ENCODE data around the gene KRT17. TPM values are rescaled to one million over a fixed set of nuclear protein-coding genes. Genes with fewer than 3 reads are reported as not detected.

The KRT17 gene
- total RNA-seq, 1 experiment from 2014 or later = 29.0 TPM

- peak overlapping the region; percentile 30 for H3K4me2 ChIP-seq
- H3K4me3 ChIP-seq = no peak overlapping the region
- peak; percentile 37 to 73 for DNase-seq
These were observed 43.5 kb downstream of the KRT17 start for GRCh38 chr17:41580687-41581365.

DNA sequence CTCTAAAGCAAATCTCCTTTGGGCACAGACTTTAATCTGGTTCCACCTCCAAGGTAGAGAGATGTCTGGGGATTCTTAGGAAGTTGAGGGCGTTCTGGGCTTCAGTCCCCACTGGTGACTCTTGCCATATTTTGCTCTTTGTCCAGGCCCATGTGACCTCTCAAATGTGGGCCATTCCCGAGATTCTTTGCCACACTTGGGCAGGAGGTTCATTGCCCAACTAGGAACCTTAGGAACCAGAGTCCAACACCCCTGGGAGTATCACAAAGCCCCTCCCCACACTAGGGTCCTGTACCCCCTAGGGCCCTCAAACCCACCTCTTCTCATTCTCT, 44.2 kb downstream of the KRT17 start:
- no peaks in the 10 kb centered on the region for H4K20me1 ChIP-seq (ENCODE audit: insufficient read depth)
- no peaks in the 10 kb centered on the region for H3K9me2 ChIP-seq (ENCODE audit: insufficient read depth)
- no peaks in the 10 kb centered on the region for H3K79me2 ChIP-seq (ENCODE audit: low read depth)
- intact Hi-C loops (cut with micrococcal nuclease; ENCODE audit: unreplicated experiment) = no loop called here
- H3K4me2 ChIP-seq = peak overlapping the region; percentile 30
- ChIA-PET CTCF (interaction anchor here (0.5 to 2.2 kb wide), 4 partner anchors 31 to 199 kb away, joined by 3 to 25 read pairs (median 13); no protein-coding TSS in a partner anchor), POLR2A (ENCODE audit: unreplicated experiment) (interaction anchor here (0.6 to 1.0 kb wide), 2 partner anchors 50 to 67 kb away, joined by 3 to 5 read pairs; no protein-coding TSS in a partner anchor)
- no peaks in the 10 kb centered on the region for H3K36me3 ChIP-seq (ENCODE audit: low read depth)
- H3F3A ChIP-seq (ENCODE audit: insufficient read depth, low read depth) = peaks cover 29% of the 10 kb centered on the region; the same call in 1 of the 2 replicates
- TF ChIP-seq EZH2 (IDR thresholded peaks at IDR 0.05; ENCODE audit: low read depth) (no peak), CTCF (conservative IDR thresholded peaks at IDR 0.05) (no peak)
- peak overlapping the region; percentile 37 for H3K27ac ChIP-seq
- peaks cover 56% of the 10 kb centered on the region for H3K4me1 ChIP-seq (replicated peaks; ENCODE audit: insufficient read depth)
- H3K4me3 ChIP-seq = no peak overlapping the region
- H3K9me3 ChIP-seq (ENCODE audit: insufficient read depth, low read depth) = no peaks in the 10 kb centered on the region
- no peaks in the 10 kb centered on the region for H3K27me3 ChIP-seq (ENCODE audit: insufficient read depth, low read depth)
- DNase-seq = no peak
- no TSS peak for BruUV-seq (replicated peaks)
- no peak overlapping the region for H2AFZ ChIP-seq

More at GRCh38 chr17:41580687-41581365, 43.5 kb downstream of the KRT17 start:
- POLR2A ChIA-PET (ENCODE audit: unreplicated experiment) = interaction anchor here (0.5 to 1.0 kb wide), 4 partner anchors 21 to 65 kb away, joined by 3 to 6 read pairs (median 5); no protein-coding TSS in a partner anchor
- intact Hi-C loops (cut with micrococcal nuclease; ENCODE audit: unreplicated experiment) = no loop called here
- BruUV-seq (replicated peaks) = TSS peak; percentile 28
- no peaks in the 10 kb centered on the region for H3K9me2 ChIP-seq (ENCODE audit: insufficient read depth)
- no peaks in the 10 kb centered on the region for H3K79me2 ChIP-seq (ENCODE audit: low read depth)
- H4K20me1 ChIP-seq (ENCODE audit: insufficient read depth) = no peaks in the 10 kb centered on the region
- TF ChIP-seq CTCF (conservative IDR thresholded peaks at IDR 0.05) (no peak), EZH2 (IDR thresholded peaks at IDR 0.05; ENCODE audit: low read depth) (no peak)
- no peaks in the 10 kb centered on the region for H3K36me3 ChIP-seq (ENCODE audit: low read depth)
- CTCF ChIA-PET = interaction anchor here (0.6 to 1.0 kb wide), 3 partner anchors 31 to 68 kb away, joined by 3 to 5 read pairs (median 4); no protein-coding TSS in a partner anchor
- no peaks in the 10 kb centered on the region for H3K27me3 ChIP-seq (ENCODE audit: insufficient read depth, low read depth)
- peaks cover 29% of the 10 kb centered on the region; the same call in 1 of the 2 replicates for H3F3A ChIP-seq (ENCODE audit: insufficient read depth, low read depth)
- H3K4me1 ChIP-seq (replicated peaks; ENCODE audit: insufficient read depth) = peaks cover 56% of the 10 kb centered on the region
- peak overlapping the region; percentile 37 for H3K27ac ChIP-seq
- no peaks in the 10 kb centered on the region for H3K9me3 ChIP-seq (ENCODE audit: insufficient read depth, low read depth)
- no peak overlapping the region for H2AFZ ChIP-seq

DNA sequence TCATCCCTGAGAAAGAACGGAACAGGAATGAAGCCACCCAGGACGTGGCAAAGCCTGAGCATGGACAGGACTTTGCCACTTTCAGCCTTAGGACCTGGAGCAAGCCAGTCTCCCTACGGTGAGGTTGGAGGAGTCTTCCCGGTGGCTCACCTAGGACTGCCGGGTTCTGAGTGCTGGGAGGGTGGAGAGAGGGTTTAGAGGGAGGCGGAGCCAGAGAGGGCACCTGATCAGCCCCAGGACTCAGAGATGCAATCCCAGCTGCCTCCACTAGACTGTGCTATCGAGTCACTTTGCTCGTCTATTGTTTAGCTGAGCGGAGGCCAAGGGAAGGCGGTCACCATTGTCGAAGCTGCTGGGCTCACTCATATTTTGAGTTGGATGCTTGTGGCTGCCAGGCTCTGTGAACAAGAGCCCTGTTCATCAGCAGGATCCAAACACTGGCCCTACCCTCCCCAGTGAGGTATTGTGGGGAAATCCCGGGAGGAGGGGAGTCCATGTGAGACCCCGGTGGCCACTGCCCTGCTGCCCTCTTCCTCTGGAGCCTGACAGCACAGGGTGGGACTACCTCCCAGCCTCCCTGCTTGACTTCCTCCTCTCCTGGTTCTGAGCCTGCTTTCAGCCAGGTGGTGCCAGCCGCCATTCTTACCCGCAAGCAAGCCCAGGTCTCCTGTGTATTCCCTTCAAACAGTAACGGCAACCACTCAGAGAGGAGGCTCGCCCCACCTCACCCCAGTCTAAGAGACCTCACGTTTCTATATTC, 44.7 kb downstream of the KRT17 start:
- H3K9me2 ChIP-seq (ENCODE audit: insufficient read depth) = no peaks in the 10 kb centered on the region
- no peak overlapping the region for H2AFZ ChIP-seq
- peak; percentile 84 for TF ChIP-seq CTCF (conservative IDR thresholded peaks at IDR 0.05)
- TF ChIP-seq EZH2 (IDR thresholded peaks at IDR 0.05; ENCODE audit: low read depth) = no peak
- BruUV-seq (replicated peaks) = TSS peak; percentile 55
- H3K27me3 ChIP-seq (ENCODE audit: insufficient read depth, low read depth) = no peaks in the 10 kb centered on the region
- no peaks in the 10 kb centered on the region for H3K9me3 ChIP-seq (ENCODE audit: insufficient read depth, low read depth)
- H3F3A ChIP-seq (ENCODE audit: insufficient read depth, low read depth) = peaks cover 29% of the 10 kb centered on the region; the same call in 1 of the 2 replicates
- H3K79me2 ChIP-seq (ENCODE audit: low read depth) = no peaks in the 10 kb centered on the region
- peaks cover 56% of the 10 kb centered on the region for H3K4me1 ChIP-seq (replicated peaks; ENCODE audit: insufficient read depth)
- H4K20me1 ChIP-seq (ENCODE audit: insufficient read depth) = no peaks in the 10 kb centered on the region
- H3K36me3 ChIP-seq (ENCODE audit: low read depth) = no peaks in the 10 kb centered on the region
- POLR2A ChIA-PET (ENCODE audit: unreplicated experiment) = interaction anchor here (0.6 to 1.2 kb wide), 6 partner anchors 15 to 76 kb away, joined by 3 to 24 read pairs (median 4); partner anchors contain the start of gene KRT19
- H3K4me3 ChIP-seq = no peak overlapping the region
- CTCF ChIA-PET = interaction anchor here (0.5 to 2.2 kb wide), 8 partner anchors 28 to 761 kb away, joined by 3 to 25 read pairs (median 5); no protein-coding TSS in a partner anchor
- peak overlapping the region; percentile 41 for H3K4me2 ChIP-seq
- intact Hi-C loops (cut with micrococcal nuclease; ENCODE audit: unreplicated experiment) = loop anchor here (1.0 to 5.0 kb wide), 4 partner anchors 30 to 83 kb away; partner anchors contain the start of gene KRT17
- H3K27ac ChIP-seq = peak overlapping the region; percentile 37
- DNase-seq = peak; percentile 62 to 90

All from PC-9 (cell line).